Astrocyte of the spinal cord (primary cell): ENCODE measurements around the gene PTPRT.

ENCODE experiments used
- DNase-seq: peaks from one replicate; pipeline ENCODE4 v3.0.0; 2011; ENCODE audit warnings: low read depth, low spot score
- H3K4me3 ChIP-seq: 2 replicates; pipeline ENCODE4 v1.5.1; 2011; ENCODE audit warnings: low read depth, mild to moderate bottlenecking, low read length, moderate library complexity
- in situ Hi-C: cut with HindIII; loops from 2 replicates; pipeline ENCODE4 v1.10.0; 2017; ENCODE audit warnings: low sequenced_read_pairs
- TF ChIP-seq, protein P1 (sequence below): IDR thresholded peaks from 2 replicates; pipeline ENCODE4 v1.5.1; 2012; ENCODE audit warnings: low read depth, mild to moderate bottlenecking, low read length, inconsistent platforms

The PTPRT gene

DNA sequence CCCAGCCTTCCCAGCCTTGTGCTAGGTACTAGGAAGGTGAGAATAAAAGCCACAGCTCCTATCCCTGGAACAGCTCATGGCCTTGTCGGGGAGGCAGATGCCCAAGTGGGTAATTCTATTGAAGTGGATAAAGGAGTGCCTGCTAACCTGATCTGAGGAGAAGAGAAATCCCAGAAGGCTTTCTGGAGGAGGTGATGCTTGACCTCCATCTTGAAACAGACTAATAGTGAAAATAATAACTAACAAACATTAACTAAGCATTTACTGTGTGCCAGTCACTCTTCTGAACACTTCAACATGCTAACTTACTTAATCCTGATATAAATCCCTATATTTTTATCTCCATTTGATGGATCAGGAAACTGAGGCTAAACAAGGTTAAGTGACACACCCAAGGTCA lies 1078.4 kb downstream of the PTPRT start:
- in situ Hi-C loops: no loop called here
- TF ChIP-seq, protein P1, sequence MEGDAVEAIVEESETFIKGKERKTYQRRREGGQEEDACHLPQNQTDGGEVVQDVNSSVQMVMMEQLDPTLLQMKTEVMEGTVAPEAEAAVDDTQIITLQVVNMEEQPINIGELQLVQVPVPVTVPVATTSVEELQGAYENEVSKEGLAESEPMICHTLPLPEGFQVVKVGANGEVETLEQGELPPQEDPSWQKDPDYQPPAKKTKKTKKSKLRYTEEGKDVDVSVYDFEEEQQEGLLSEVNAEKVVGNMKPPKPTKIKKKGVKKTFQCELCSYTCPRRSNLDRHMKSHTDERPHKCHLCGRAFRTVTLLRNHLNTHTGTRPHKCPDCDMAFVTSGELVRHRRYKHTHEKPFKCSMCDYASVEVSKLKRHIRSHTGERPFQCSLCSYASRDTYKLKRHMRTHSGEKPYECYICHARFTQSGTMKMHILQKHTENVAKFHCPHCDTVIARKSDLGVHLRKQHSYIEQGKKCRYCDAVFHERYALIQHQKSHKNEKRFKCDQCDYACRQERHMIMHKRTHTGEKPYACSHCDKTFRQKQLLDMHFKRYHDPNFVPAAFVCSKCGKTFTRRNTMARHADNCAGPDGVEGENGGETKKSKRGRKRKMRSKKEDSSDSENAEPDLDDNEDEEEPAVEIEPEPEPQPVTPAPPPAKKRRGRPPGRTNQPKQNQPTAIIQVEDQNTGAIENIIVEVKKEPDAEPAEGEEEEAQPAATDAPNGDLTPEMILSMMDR: no peak
- no peak overlapping the region for H3K4me3 ChIP-seq
- DNase-seq: no peak

DNA sequence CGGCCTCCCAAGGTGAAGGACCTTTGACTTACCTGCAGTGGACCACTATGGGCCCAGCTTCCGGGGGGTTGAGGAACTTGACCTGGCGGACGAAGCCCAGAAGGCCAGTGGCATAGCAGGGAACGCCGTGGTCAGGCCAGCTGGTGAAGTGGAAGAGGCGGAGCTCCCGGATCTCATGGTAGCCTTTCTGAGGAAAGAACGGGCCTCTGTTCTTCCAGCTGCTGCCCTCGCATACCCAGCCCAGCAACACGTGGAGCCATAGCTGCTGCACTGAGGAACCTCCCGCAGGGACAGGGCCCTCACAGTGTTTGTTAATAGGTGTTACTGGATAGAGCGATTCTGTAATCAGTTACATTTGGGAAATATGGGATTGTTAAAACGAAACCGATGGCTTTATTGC lies 1079.4 kb downstream of the PTPRT start:
- no peak for DNase-seq
- in situ Hi-C loops: no loop called here
- H3K4me3 ChIP-seq: no peak overlapping the region
- TF ChIP-seq, protein P1: no peak

DNA sequence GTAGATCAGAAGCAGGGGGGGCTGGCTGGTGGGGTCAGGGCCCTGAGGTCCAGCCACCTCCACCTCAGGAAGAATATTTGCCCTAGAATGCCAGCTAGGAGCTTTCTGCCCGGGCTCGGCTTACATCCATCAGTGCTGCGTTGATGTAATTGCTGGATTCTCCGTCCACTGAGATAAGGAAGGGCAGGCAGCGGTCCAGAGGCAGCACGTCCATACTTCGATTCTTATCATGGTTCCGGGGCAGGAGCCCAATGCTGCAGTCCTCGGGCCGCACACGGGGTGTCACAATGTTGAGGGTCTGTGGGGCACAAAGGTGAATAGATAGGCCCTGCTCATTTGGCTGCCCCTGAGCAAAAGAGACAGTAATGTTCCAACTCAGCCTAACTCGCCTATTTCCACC lies 1087.7 kb downstream of the PTPRT start:
- in situ Hi-C loops: no loop called here
- TF ChIP-seq, protein P1: no peak
- DNase-seq: no peak
- H3K4me3 ChIP-seq: no peak overlapping the region

- no peak for DNase-seq
- no peak overlapping the region for H3K4me3 ChIP-seq
- TF ChIP-seq, protein P1: no peak
- in situ Hi-C loops: no loop called here
These were observed 1089.5 kb downstream of the PTPRT start for GRCh38 chr20:42100137-42100704.

DNA sequence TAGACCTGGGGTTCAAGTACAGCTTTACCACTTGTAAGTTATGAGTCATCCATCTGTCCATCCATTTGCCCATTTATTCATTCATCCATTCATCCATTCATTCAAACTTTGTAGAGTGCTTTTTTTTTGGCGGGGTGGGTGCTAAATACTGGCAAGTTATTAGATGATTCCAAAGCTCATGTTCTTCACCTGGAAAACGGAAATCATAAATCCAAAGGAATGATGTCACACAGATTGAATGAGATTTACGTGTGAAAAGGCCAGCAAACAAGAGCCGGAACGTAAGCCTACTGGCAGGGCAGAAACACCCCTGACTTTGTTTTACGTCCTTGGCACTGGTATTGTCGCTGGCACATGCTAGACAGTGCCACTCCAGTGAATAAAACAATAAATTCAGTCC lies 1090.6 kb downstream of the PTPRT start:
- TF ChIP-seq, protein P1: no peak
- no peak overlapping the region for H3K4me3 ChIP-seq
- in situ Hi-C loops: no loop called here
- no peak for DNase-seq

DNA sequence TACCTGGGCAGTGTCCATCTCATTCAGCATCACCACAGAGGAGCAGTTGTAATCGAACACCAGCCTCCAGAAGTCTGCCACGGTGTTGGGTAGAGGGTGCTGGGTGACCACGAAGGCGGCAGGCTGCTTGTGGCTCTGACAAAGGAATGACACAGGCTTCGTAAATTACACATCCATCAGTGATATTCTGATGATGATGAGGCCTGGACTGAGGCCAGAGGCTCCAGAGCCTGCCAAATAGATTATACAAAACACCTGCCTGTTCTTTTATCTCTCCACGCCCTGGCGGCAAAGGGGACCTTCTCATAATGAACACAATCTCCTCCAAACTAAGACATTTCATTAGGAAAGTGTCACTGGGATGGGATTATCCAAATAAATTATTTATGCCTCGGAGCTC lies 1091.3 kb downstream of the PTPRT start:
- in situ Hi-C loops: no loop called here
- no peak for DNase-seq
- TF ChIP-seq, protein P1: no peak
- H3K4me3 ChIP-seq: no peak overlapping the region

DNA sequence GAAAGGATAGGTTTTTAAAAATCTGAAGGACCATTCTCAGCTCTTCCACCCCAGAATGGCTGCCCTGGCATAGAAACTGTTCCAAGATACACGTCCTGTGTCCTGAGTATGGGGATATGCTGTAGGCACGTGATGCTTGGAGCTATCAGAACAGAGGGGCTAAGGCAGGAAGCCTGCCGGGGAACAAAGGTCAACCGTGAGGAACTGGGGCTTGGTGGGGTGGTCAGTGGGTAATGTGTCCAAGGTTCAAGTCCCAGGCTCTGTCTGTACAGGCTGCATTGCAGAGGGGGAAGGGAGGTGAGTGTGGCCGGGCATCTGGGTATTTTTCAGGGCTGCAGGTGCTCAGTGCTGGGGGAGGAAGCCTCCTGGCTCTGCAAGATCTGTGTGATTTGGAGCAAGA lies 1092.0 kb downstream of the PTPRT start:
- DNase-seq: no peak
- no peak overlapping the region for H3K4me3 ChIP-seq
- in situ Hi-C loops: no loop called here
- TF ChIP-seq, protein P1: no peak
